HG03378 (cell line): ENCODE results near the gene CCDC57.

Experiments used
- ATAC-seq: cut with Tn5 transposase; IDR thresholded peaks from one replicate; pipeline ENCODE4 v1.9.1; 2021; ENCODE audit warnings: mild to moderate bottlenecking, moderate library complexity; ENCODE audit not compliant: unreplicated experiment

Gene CCDC57

DNA sequence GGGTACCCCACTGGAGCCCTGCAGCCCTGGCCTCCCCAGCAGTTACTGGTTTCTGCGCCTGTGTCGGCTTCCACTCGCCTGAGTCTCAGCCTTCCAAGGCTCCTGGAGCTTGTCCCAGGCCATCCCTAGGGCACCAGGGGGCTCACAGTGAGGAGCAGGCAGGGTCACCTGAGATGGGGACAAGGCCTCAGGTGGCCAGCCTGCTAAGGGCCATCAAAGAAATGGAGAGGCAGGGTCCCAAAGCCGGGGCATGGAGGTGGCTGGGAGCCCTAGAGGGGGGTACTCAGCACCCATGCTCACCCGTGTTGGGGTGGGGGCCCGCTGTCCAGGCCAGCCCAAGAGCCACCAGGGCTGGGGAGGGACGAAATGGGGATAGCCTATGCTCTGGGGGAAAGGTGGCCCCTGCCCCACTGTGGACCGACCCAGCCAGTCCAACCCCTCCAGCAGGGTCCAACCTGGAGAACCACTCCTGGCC, 115.9 kb downstream of the CCDC57 start:
- ATAC-seq = no peak

DNA sequence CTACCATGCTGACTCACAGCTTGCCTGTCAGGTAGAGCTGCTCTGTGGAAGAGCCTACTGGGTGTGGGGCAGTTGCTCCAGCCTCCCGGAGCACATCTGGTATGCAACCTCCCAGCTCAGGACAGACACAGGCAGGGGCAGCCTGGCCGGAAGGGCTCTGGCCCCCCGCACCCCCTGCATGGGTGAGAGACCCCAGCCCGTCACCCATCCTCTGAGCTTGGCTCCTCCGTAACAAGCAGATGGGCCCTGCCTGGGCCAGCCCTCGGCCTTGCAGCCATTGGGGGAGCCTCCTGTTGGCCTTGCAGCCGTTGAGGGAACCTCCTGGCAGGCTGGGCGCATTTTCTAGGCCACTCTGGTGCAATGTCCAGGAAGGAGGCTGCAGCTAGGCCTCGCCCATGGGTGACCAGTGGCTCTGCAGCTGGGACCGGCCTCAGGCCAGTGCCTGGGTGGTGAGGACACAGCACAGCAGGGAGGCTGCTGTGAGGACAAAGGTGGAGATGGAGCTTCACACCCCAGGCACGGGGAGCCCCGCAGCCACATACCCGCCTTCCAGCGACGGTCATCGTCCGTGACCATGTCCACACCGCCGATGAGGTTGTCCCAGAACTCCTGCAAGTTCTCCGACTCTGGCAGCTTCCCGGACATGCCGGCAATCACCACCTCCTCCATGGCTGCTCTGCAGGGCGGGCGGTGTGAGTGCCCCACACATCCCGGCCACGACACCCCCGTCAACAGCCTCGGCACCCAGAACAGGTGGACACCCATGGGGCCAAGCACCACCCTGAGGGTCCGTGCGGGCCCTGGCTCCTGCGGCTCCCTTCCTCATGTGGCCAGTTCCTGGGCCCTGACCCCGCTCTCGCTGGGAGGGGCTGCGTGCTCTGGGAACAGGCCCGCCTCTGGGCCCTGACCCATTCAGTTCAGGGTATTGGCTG, 116.6 kb downstream of the CCDC57 start:
- ATAC-seq = no peak

GRCh38 chr17:82094931-82095776, 117.5 kb downstream of the CCDC57 start:
- no peak for ATAC-seq

GRCh38 chr17:82092995-82093751, 119.5 kb downstream of the CCDC57 start:
- ATAC-seq = no peak

- no peak for ATAC-seq
Observed at GRCh38 chr17:82092628-82092994, 120.0 kb downstream of the CCDC57 start.

DNA sequence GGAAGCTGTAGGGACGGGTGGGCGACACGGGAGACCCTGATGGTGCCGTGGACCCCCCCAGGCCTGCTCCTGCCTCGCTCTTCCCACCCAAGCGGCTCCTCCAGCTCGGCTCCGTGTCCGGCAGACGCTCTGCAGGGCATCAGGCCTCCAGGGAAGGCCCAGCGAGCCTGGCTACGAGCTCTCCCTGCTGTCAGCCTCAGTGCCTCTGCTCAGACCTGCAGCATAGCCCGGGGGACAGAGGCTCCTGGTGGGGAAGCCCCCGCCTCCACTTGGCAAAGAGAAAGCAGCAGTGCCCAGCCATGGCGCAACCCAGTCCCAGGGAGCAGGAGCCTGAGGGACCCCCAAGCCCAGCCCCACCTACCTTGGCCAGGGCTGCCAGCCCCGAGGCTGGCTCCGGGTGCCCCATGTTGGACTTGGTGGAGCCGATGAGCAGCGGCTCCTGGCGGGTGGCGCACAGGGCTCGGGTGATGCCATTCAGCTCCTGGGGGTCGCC, 120.5 kb downstream of the CCDC57 start:
- ATAC-seq = no peak

- ATAC-seq = no peak
Observed at GRCh38 chr17:82091264-82092066, 121.2 kb downstream of the CCDC57 start.

- no peak for ATAC-seq
Observed at GRCh38 chr17:82090549-82091263, 121.9 kb downstream of the CCDC57 start.

DNA sequence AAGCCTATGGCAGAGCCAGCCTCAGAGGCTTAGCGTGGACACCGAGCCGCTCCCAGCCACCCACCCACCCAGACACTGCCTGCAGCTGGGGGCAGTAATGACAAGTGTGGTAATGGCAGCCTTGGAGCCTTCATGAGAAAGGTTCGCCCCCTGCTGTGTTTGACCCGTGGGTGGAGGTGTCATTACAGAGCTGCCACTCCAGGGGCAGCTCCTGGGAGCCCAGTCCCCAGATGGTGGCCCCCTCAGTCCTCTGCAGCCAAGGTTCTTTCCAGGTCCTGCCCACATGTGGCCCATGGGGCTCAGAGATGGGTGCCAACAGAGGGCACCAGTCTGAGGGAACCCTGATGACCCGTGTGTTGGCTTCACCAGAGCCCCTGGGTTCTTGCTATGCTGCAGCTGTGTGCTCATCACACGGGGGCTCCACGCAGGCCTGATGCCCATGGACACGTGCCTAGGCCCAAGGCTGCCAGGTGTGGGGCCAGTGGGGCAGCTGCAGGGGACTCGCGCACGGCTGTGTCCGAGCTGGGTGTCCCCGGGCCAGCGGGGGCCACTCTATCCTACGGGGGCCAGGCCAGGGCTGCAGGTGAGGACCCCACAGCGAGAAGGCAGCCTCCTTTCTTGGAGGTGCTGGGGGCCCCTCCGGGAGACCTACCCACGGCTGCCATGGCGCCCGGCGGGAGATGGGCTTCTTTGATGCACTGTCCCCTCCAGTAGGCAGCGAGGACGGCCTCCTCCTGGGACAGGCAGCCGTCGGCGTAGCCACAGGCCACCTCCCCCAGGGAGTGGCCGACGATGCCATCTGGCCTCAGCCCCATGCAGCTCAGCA, 122.7 kb downstream of the CCDC57 start:
- no peak for ATAC-seq

DNA sequence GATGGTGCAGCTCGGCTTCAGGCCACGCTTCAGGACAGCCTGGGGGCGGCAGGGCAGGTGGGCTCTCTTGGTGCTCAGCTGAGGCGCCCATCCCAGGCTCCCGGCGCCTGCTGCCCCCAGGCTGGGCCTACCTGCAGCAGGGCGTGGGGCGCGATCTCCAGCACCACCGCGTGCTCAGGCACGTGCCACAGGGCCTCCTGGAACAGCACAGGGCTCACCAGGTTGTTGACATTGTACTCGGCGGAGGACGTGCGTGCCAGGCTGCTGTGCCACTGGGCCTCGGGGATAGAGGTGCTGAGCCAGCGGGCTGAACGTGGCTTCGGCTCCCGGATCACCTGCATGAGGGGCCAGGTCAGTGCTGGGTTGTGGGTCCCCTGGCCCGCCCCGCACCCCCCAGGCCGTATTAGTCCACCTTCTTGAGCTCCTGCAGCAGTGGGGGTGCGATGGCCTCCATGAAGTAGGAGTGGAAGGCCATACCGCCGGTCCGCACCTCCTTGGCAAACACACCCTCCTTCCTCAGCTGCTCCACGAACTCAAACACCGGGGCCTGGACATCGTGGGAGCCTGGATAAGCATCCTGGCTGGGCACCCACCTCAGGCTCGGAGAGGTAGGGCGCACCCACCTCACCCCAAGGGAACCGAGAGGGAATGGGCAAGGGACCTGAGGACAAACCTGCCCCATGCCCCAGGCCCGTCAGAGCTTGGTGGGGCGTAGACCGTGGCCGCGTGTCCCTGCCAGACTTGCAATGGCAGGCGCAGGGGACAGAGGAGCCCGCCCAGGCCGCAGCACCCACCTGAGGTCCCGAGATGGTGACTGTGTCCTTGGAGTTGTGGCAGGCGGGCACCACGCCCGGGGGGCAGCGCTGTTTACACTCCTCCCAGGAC, 123.6 kb downstream of the CCDC57 start:
- ATAC-seq = no peak

DNA sequence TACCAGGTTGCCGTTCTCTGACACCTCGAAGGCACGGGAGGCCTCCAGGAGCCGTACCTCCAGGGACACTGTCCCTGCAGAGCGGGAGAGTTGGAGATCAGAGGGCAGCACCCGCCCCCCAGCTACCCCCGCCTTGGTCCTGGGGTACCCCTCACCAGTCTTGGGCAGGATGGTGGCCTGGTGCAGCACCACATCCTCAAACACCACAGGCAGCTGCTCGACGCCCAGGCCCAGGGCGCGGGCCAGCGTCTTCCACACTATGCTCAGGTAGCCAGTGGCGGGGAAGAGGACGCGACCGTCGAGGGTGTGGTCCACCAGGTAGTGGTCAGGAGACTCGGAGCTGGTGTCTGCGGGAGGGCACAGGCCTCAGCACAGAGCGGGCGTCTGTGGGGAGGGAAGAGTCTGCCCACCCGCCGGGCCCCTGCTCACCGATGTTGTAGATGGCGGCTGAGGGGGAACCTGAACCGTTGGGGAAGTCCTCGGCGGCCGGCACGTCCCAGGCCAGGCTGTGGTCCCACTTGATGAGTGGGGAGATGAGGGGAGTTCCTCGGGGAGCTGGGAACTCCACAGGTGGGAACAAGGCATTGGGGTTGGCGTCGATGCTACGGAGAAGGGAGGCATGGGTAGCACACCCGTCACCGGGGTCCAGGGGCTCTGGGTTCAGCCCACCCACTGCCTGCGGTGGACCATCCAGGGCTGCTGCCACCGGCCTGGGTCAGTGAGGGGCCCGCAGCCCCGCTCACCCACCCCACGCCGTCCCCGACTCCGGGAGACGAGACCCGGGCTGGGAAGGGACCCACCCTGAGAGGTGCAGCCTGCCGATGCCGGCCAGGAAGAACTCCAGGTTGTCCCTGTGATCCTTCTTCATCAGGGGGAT, 124.4 kb downstream of the CCDC57 start:
- no peak for ATAC-seq

- no peak for ATAC-seq
Observed at GRCh38 chr17:82086941-82087906, 125.4 kb downstream of the CCDC57 start.

GRCh38 chr17:82085931-82086764, 126.5 kb downstream of the CCDC57 start:
- ATAC-seq = no peak

DNA sequence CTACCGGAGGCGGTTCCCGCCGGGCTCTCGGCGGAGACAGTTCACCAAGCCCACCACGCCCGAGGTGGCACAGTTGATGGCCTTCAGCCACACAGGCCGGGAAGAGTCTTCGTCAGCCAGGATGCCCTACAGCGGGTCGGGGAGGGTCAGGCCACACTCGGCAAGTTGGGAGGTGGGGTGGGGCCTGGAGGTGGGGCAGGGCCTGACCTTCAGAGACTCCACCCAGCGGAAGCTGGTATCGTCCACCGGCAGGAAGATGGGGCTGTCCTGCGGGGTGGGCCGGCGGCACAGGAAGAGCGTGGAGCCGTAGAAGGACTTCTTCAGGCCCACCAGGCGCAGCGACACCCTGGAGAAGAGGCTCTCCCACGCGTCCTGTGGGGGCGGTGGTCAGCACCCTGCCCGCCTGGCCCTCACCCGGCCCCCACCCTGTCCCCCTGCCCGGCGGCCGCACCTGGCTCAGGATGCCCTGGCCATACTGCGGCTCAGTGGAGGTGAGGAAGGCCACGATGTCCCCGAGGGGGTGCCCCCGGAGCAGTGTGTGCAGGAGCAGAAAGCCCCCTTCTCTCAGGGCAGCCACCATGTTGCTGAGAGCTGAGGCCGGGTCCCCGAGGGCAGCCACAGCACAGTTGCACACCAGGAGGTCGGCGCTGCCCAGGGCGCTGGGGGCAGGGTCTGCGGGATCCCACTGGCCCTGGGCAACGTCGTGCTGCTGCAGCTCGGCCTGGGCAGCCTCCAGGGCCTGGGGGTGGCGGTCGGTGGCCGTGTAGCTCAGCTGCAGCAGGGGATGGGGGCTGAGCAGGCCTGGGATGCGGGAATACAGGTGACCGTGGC, 127.4 kb downstream of the CCDC57 start:
- no peak for ATAC-seq
